NCI-H524 (cell line): Measurements from ENCODE around the gene WWC1.
A peak's percentile ranks its signal among the peaks of the same experiment; 100 is the strongest.
"Not testable (repeated sequence)": the region's sequence is repeated elsewhere in the genome, so short reads cannot be mapped to it uniquely, and the experiment has no call there.

Source experiments
- DNase-seq, 2 experiments: peaks; one replicate each; lab custom pipeline; 2025; lab: John Stamatoyannopoulos, UW

Gene WWC1

GRCh38 chr5:168307925-168308584 is 16.6 kb downstream of the WWC1 start:
- DNase-seq, result no peak

- DNase-seq, result no peak
Observed at GRCh38 chr5:168308976-168309598, 17.6 kb downstream of the WWC1 start.

GRCh38 chr5:168310541-168310940 is 19.1 kb downstream of the WWC1 start:
- DNase-seq, result not testable (repeated sequence)

- peak in 1 of 2 experiments; percentile 15 for DNase-seq
Observed at GRCh38 chr5:168311061-168311566, 19.7 kb downstream of the WWC1 start.

GRCh38 chr5:168312606-168313295 is 21.3 kb downstream of the WWC1 start:
- DNase-seq, result no peak

- no peak for DNase-seq
Observed at GRCh38 chr5:168313596-168314204, 22.3 kb downstream of the WWC1 start.

- no peak for DNase-seq
Observed at GRCh38 chr5:168314735-168315411, 23.4 kb downstream of the WWC1 start.

GRCh38 chr5:168315416-168316138 is 24.1 kb downstream of the WWC1 start:
- no peak for DNase-seq

- DNase-seq, result no peak
Observed at GRCh38 chr5:168316139-168316578, 24.7 kb downstream of the WWC1 start.

GRCh38 chr5:168317096-168317520 is 25.7 kb downstream of the WWC1 start:
- DNase-seq, result no peak

GRCh38 chr5:168317521-168318147 is 26.2 kb downstream of the WWC1 start:
- DNase-seq, result peak; percentile 34 to 68

- no peak for DNase-seq
Observed at GRCh38 chr5:168318240-168318639, 26.8 kb downstream of the WWC1 start.

- no peak for DNase-seq
Observed at GRCh38 chr5:168319774-168320173, 28.3 kb downstream of the WWC1 start.

GRCh38 chr5:168320805-168321204 is 29.4 kb downstream of the WWC1 start:
- no peak for DNase-seq

- DNase-seq, result no peak
Observed at GRCh38 chr5:168324859-168325630, 33.6 kb downstream of the WWC1 start.

GRCh38 chr5:168327019-168327421 is 35.6 kb downstream of the WWC1 start:
- no peak for DNase-seq

- no peak for DNase-seq
Observed at GRCh38 chr5:168327451-168327850, 36.0 kb downstream of the WWC1 start.

- no peak for DNase-seq
Observed at GRCh38 chr5:168327994-168328393, 36.5 kb downstream of the WWC1 start.

GRCh38 chr5:168328814-168329213 is 37.4 kb downstream of the WWC1 start:
- peak in 1 of 2 experiments; percentile 11 for DNase-seq

- DNase-seq, result no peak
Observed at GRCh38 chr5:168329302-168329701, 37.9 kb downstream of the WWC1 start.
